GM21423 (cell line): ENCODE measurements around the gene TNFRSF1A.

Source experiments
- ATAC-seq: cut with Tn5 transposase; IDR thresholded peaks from one replicate; pipeline ENCODE4 v1.9.1; 2021; ENCODE audit warnings: mild to moderate bottlenecking, moderate library complexity; ENCODE audit not compliant: unreplicated experiment

Gene TNFRSF1A

DNA sequence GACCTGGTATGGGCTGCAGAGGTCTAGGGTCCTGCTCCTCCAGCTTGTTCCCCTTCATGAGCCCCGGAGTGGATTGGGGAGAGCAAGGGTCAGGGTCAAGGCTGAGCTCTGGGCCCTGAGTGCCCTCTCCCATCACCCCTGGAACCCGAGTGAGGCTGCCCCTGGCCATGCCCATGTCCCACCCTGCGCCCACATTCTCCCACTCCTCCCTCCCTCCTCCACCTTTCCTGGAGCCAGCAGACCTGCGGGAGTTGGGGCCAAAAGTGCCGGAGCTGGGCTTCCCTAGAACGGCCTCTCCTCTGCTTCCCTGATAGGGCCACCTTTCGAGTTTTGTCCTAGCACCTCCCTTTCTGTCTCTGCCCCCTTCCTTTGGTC lies 32.9 kb upstream of the TNFRSF1A start:
- ATAC-seq, result no peak

DNA sequence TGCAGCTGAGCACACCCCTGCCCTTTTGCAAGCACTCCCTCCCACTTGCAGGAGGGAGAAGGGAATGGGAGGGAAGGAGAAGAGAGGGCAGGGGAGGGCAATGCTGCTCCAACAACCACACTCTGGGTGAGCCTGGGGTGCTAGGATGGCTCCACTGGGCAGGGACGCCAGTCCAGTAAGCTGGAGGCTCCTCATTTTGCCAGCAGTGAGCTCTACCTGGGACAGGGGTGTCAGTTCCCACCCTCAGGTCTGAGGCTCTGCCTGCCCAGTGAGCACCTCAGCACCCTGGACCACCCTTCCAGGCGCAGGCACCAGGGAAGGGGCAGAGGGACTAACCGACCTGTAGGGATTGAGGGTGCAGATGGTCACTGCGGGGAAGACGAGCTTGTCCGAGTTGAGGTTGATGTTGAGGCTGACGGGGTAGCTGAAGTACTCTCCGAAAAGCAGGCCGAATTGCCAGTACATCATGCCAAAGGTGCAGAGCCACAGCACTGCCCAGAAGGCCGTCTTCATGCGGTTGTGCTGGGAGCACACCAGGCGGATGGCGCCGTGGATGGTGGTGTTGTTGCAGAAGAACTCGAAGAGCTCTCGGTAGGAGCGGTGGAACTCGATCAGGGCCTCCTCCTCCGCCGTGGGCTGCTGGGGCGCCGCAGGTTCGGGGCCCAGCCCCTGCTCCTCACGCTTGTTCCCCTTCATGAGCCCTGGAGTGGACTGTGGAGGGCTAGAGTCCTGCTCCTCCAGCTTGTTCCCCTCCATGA lies 32.3 kb upstream of the TNFRSF1A start:
- no peak for ATAC-seq

GRCh38 chr12:6373022-6373787 lies 31.3 kb upstream of the TNFRSF1A start:
- ATAC-seq, result no peak

GRCh38 chr12:6372403-6373003 lies 30.6 kb upstream of the TNFRSF1A start:
- no peak for ATAC-seq

DNA sequence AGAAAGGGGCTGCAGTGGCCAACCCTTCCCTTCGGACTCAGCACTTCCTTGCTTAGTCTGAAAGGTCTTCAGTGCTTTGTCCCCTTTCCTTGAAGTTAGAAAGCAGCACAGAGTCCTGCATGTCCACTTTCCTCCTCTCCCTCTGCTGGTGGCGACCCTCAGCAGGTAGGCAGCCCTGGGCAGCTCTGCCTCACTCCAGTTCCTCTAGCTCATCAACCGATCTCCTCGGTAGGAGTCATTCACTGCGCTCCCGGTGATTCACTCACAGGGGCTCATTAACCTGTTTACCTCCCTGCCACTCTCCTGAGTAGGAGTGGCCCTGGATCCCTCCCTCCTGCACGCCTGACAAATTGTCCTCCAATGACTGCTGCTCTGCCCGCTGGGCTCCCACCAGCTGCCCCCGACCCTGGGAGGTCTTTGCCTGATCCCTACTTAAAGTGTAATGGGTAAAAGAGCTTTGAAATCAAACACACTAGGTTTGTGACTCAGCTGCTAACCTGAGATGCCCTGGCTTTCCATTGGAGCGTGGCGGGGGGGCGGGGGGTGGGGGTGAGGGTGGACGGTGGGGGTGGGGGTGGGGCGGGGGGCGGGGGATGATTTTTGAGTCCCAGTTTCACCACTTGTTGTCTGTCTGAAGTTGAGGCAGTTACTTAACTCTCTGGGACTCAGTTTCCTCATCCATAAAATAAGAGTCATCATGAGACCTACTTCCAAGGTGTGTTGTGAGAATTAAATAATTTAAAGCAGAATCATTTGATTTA lies 29.3 kb upstream of the TNFRSF1A start:
- no peak for ATAC-seq

DNA sequence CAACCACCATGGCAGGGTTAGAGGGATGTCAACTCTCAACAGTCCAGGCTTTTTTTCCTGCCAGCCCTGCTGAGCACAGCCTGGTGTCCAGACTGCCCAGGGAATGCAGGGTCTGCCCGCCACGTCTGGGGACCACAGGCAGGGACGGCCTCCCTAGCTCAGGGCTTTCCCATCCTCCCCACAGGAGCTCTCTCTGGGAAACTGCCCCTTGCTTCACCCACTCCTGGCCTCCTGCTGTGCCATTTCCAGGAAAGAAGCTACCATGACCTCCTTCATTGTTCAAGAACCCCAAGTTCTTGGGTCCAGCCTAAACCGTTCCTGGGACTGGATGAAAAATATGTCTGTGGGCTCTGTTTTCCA lies 28.7 kb upstream of the TNFRSF1A start:
- ATAC-seq, result no peak

DNA sequence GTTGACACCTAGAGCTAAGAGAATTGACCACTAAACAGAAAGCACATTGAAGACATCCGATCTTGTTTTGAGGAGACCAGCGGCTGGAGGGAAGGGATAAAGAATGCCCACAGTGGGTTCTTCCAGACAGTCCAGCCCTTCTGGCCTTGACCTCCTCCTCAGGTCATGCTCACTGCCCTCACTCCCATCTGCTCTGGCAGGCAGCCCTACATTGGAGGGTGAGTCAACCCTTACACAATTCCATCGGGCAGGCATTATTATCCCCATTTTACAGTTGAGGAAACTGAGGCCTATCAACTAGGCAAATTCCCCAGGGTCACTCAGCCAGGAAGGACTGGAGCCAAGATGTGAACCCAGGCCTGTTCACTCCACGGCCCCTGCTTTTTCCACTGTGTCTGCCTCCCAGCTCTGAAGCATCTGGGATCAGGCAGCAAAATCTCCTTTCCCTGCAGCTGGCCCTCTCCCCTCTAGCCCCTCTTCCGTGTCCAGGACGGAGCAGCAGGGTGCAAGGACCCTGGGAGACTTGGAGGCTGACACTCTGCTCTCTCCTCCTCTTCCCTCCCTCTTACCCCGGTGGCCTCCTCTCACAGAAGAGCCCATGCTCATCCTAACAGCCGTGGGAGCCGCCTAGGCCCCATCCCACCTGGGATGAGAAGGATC lies 28.2 kb upstream of the TNFRSF1A start:
- ATAC-seq, result no peak

DNA sequence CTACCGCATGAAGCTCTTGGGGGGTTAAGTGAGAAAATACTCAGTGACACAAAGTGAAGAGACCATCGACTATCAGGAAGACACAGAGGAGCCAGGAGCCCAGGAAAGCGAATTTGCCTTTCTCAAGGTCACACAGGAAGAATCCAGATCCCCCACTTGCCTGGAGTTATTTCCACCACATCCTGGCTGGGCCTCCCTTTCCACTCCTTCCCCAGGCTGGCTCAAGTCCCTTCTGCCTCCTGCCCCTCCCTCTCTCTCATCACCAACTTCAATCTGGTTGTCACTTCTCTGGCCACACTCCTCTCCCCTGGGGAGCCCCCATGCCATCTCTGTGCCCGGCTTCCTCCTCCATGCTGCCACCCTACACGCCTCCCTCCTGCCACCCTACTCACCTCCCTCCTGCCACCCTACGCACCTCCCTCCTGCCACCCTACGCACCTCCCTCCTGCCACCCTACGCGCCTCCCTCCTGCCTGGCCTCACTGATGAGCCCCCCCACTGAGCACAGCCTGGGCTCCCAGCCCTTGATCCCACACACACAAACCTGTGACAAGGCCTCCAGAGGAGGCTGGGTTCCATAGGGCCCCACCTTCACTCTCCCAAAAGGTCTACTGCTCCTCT lies 27.1 kb upstream of the TNFRSF1A start:
- ATAC-seq, result no peak

- ATAC-seq, result no peak
These were observed 26.4 kb upstream of the TNFRSF1A start for GRCh38 chr12:6367969-6368892.

DNA sequence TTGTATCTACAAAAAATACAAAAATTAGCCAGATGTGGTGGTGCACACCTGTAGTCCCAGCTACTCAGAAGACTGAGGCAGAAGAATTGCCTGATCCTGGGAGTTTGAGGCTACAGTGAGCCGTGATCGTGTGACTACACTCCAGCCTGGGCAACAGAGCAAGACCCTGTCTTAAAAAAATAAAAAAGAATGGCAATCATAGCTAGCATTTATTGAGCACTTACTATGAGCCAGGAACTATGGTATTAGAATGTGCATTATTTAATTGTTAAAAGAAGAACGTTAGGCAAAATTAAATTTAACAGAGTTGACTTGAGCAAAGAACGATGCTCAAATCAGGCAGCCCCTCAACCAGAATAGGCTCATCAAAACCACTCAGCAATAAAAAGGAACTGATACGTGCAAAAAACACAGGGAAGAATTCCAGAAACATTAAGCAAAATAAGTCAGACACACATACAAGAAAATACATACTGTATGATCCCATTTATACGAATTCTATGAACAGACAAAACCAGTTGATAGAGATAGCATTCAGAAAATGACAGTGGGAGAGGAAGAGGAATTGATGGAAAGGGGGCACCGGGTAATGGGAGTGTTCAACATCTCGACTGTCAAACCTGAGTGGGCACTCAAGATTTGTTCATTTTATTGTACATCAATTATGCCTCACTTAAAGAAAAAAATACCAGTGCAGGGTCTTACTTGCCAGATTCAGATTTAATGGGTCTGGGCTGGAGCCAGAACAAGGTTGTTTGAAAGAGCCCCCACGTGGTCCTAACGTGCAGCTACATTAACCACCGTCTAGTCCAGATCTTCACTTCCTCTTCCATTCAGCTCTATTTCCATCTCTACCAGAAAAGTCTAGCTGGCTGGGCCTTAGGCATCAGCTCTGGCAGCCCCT lies 25.4 kb upstream of the TNFRSF1A start:
- ATAC-seq, result no peak

GRCh38 chr12:6364044-6364374 lies 22.1 kb upstream of the TNFRSF1A start:
- ATAC-seq, result no peak

GRCh38 chr12:6363330-6364043 lies 21.6 kb upstream of the TNFRSF1A start:
- peak; percentile 55 for ATAC-seq

GRCh38 chr12:6363010-6363329 lies 21.1 kb upstream of the TNFRSF1A start:
- no peak for ATAC-seq

DNA sequence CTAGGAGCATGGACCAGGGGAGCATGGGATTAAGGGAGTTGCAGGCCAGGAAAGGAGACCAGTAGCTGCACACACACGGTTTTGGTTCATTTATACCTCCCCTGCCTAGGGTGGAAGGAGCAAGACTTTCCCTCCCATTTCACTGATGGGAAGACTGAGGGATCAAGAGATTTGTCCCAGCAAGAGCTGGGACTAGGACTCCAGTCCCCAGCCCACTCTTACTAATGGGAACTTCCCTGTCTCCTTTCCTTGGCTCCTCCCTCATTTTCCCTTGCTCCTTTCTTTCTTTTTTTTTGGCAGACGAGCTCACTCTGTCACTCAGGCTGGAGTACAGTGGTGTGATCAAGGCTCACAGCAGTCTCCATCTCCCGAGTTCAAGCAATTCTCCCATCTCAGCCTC lies 20.5 kb upstream of the TNFRSF1A start:
- no peak for ATAC-seq

GRCh38 chr12:6361834-6362233 lies 20.0 kb upstream of the TNFRSF1A start:
- ATAC-seq, result no peak

- no peak for ATAC-seq
These were observed 19.0 kb upstream of the TNFRSF1A start for GRCh38 chr12:6360578-6361490.

DNA sequence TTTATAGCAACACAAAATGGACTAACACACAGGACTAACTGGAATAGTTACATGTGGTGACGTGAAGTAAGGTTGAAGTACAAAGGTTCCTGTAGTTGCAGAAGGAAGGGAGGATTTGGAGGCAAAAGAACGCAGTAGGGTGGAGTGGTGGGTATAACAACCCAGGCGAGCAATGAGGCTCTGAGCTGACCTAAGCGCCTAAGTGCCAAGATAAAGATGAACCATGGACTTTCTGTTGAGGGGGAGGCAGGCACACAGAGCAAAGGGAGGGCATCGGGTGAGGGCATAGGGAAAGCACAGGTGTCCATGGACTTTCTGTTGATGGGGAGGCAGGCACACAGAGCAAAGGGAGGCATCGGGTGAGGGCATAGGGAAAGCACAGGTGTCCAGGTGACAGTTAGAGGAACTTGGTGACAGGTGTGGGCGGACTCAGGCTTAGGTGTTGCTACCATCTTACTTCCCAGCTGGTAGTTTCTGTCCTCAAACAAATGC lies 18.2 kb upstream of the TNFRSF1A start:
- ATAC-seq, result no peak
